ENCODE results near the gene NARS2. TPM values are rescaled to one million over a fixed set of nuclear protein-coding genes. Genes with fewer than 3 reads are reported as not detected.

The NARS2 gene
- total RNA-seq, 1 donor from 2014 or later, result 16.5 TPM

DNA sequence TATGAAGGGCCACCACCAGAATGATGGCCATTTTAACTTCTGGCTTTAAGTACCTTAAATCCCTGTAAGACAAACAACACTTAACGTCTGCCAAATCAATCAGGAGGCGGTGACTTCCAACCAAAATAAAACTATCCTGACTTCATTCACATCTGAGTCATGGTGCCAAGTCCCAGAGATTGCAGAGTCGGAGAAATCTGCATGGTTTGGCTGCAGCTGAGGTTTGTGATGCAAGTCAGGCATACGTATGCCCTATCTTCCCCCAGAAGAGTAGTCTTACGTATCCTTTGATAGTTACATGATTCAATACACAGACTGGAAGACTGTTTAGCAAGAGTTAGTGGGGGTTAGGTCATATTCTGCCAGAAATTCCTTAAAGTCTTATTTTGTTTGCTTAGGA, 155.3 kb downstream of the NARS2 start:
- Mint-ChIP-seq H3K27me3 (no peaks in the 10 kb centered on the region), H3K36me3 (ENCODE audit: low read depth) (peaks cover 4% of the 10 kb centered on the region), H3K4me3 (peak overlapping the region; percentile 86), H3K4me1 (peaks cover 76% of the 10 kb centered on the region), H3K9me3 (no peaks in the 10 kb centered on the region), H3K27ac (peak overlapping the region; percentile 86)
- DNase-seq (no peak), ATAC-seq (ENCODE audit: low read depth) (no peak)
- CTCF ChIA-PET, result interaction anchor here (1.2 to 5.4 kb wide), 5 partner anchors 9 to 191 kb away, joined by 3 to 90 read pairs (median 9); no protein-coding TSS in a partner anchor
- intact Hi-C loops (cut with micrococcal nuclease), result loop anchor here (5.0 to 10.0 kb wide), 3 partner anchors 33 to 115 kb away; no protein-coding TSS in a partner anchor
- POLR2A ChIA-PET, result interaction anchor here (1.6 to 5.6 kb wide), 5 partner anchors 10 to 155 kb away, joined by 3 to 113 read pairs (median 9); partner anchors contain the start of gene NARS2
- TF ChIP-seq, protein P1, sequence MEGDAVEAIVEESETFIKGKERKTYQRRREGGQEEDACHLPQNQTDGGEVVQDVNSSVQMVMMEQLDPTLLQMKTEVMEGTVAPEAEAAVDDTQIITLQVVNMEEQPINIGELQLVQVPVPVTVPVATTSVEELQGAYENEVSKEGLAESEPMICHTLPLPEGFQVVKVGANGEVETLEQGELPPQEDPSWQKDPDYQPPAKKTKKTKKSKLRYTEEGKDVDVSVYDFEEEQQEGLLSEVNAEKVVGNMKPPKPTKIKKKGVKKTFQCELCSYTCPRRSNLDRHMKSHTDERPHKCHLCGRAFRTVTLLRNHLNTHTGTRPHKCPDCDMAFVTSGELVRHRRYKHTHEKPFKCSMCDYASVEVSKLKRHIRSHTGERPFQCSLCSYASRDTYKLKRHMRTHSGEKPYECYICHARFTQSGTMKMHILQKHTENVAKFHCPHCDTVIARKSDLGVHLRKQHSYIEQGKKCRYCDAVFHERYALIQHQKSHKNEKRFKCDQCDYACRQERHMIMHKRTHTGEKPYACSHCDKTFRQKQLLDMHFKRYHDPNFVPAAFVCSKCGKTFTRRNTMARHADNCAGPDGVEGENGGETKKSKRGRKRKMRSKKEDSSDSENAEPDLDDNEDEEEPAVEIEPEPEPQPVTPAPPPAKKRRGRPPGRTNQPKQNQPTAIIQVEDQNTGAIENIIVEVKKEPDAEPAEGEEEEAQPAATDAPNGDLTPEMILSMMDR (IDR thresholded peaks at IDR 0.05), result no peak

- intact Hi-C loops (cut with micrococcal nuclease), result loop anchor here (5.0 to 10.0 kb wide), 3 partner anchors 34 to 116 kb away; no protein-coding TSS in a partner anchor
- POLR2A ChIA-PET, result interaction anchor here (0.7 to 5.6 kb wide), 11 partner anchors 11 to 788 kb away, joined by 3 to 113 read pairs (median 6); partner anchors contain the start of genes KCTD21, NARS2 and USP35
- peak overlapping the region; percentile 86 for H3K4me3 Mint-ChIP-seq
These were observed 156.0 kb downstream of the NARS2 start for GRCh38 chr11:78418584-78419211.

DNA sequence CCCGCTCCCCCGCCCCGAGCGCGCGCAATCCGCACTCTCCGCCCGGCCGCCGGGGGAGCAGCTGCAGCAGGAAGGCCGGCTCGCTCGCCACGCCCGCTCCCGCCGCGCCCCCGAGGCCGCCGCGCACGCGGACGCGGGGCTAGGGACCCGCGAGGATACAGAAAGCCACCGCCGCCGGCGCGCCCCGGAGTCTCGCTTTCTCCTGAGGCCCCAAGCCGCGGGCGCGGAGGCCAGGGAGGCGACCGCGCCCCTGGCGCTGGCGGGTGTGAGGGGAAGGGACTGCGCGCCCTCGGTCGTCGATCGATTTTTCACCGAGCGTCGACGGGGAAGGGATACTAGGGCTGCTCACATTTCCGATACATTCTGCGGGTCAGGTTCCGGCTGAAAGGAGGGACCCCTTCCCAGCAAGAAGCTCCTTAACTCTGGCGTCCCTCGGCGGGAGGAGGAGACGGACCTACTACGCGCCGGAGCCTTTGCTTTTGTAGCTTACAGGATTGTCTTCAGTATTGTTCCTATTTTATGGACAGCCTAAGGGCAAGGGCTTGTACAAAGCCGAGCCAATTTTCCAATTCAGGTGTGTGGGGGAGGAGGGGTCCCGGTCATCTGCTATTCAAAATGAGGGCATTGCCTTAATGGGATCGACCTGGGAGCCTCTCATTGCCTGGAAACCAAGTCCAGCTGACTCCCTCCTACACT, 156.6 kb downstream of the NARS2 start:
- H3K27ac Mint-ChIP-seq, result peak overlapping the region; percentile 86
- peak overlapping the region; percentile 86 for H3K4me3 Mint-ChIP-seq
- DNase-seq, result peak; percentile 85
- intact Hi-C loops (cut with micrococcal nuclease), result loop anchor here (1.0 to 10.0 kb wide), 10 partner anchors 34 to 423 kb away; partner anchors contain the start of genes ALG8, INTS4, KCTD21 and NDUFC2
- peaks cover 4% of the 10 kb centered on the region for H3K36me3 Mint-ChIP-seq (ENCODE audit: low read depth)
- TF ChIP-seq, protein P1 (IDR thresholded peaks at IDR 0.05), result no peak
- POLR2A ChIA-PET, result interaction anchor here (0.7 to 5.6 kb wide), 14 partner anchors 11 to 787 kb away, joined by 3 to 113 read pairs (median 6); partner anchors contain the start of genes INTS4, KCTD21, NARS2 and USP35
- CTCF ChIA-PET, result interaction anchor here (0.6 to 5.4 kb wide), 7 partner anchors 11 to 190 kb away, joined by 3 to 90 read pairs (median 3); no protein-coding TSS in a partner anchor
- ATAC-seq (ENCODE audit: low read depth), result peak; percentile 57
- peaks cover 79% of the 10 kb centered on the region for H3K4me1 Mint-ChIP-seq
- no peaks in the 10 kb centered on the region for H3K27me3 Mint-ChIP-seq
- no peaks in the 10 kb centered on the region for H3K9me3 Mint-ChIP-seq

More at GRCh38 chr11:78418584-78419211, 156.0 kb downstream of the NARS2 start:
- peaks cover 4% of the 10 kb centered on the region for H3K36me3 Mint-ChIP-seq (ENCODE audit: low read depth)
- H3K27me3 Mint-ChIP-seq, result no peaks in the 10 kb centered on the region
- CTCF ChIA-PET, result interaction anchor here (0.6 to 5.4 kb wide), 6 partner anchors 10 to 190 kb away, joined by 3 to 90 read pairs (median 6); no protein-coding TSS in a partner anchor
- ATAC-seq (ENCODE audit: low read depth) (no peak), DNase-seq (no peak)
- H3K9me3 Mint-ChIP-seq, result no peaks in the 10 kb centered on the region
- peak overlapping the region; percentile 86 for H3K27ac Mint-ChIP-seq
- TF ChIP-seq, protein P1 (IDR thresholded peaks at IDR 0.05), result no peak
- H3K4me1 Mint-ChIP-seq, result peaks cover 76% of the 10 kb centered on the region

GRCh38 chr11:78417175-78417887, 157.3 kb downstream of the NARS2 start, which contains the start of gene GAB2:
GAB2 (minus strand) TSS chr11:78417820; CDS start chr11:78417720, 100 bp downstream.
- no peaks in the 10 kb centered on the region for H3K27me3 Mint-ChIP-seq
- ATAC-seq (ENCODE audit: low read depth) (no peak), DNase-seq (no peak)
- H3K4me1 Mint-ChIP-seq, result peaks cover 82% of the 10 kb centered on the region
- TF ChIP-seq, protein P1 (IDR thresholded peaks at IDR 0.05), result no peak
- peaks cover 4% of the 10 kb centered on the region for H3K36me3 Mint-ChIP-seq (ENCODE audit: low read depth)
- ChIA-PET POLR2A (interaction anchor here (0.6 to 5.6 kb wide), 15 partner anchors 12 to 787 kb away, joined by 3 to 113 read pairs (median 6); partner anchors contain the start of genes ALG8, INTS4, KCTD21 and NARS2), CTCF (interaction anchor here (1.2 to 5.4 kb wide), 3 partner anchors 11 to 147 kb away, joined by 3 to 90 read pairs (median 39); no protein-coding TSS in a partner anchor)
- intact Hi-C loops (cut with micrococcal nuclease), result loop anchor here (1.0 to 10.0 kb wide), 10 partner anchors 35 to 423 kb away; partner anchors contain the start of genes ALG8, INTS4, KCTD21 and NDUFC2
- H3K9me3 Mint-ChIP-seq, result no peaks in the 10 kb centered on the region
- peak within 1 kb of the TSS; percentile 96 for H3K27ac Mint-ChIP-seq
- peak within 1 kb of the TSS; percentile 98 for H3K4me3 Mint-ChIP-seq

All from activated B cell treated with CpG ODN at 0.5 μM for 24 hours (primary cell).